ENCODE data around the gene KLLN. TPM values are rescaled to one million over a fixed set of nuclear protein-coding genes. Genes with fewer than 3 reads are reported as not detected.
A peak's percentile ranks its signal among the peaks of the same experiment; 100 is the strongest.

Gene KLLN
- total and polyA plus RNA-seq, 2 of the 13 experiments (the other 11 are each of a cell fraction or from before 2014, with no cell fraction given), result 0.08 to 0.44 TPM

GRCh38 chr10:87861953-87862678 lies 1.2 kb downstream of the KLLN start (continued):
- TF ChIP-seq ZNF646 (CRISPR knock-in tag; IDR thresholded peaks at IDR 0.05), result peak; percentile 40; the same call in 1 of the 2 replicates
- peak; percentile 73; the same call in 1 of the 2 replicates for TF ChIP-seq ZXDC (CRISPR knock-in tag; IDR thresholded peaks at IDR 0.05)
- TF ChIP-seq ZC3H13 (CRISPR knock-in tag; IDR thresholded peaks at IDR 0.05), result peak; percentile 69; the same call in 1 of the 2 replicates
- TF ChIP-seq ZNF772 (CRISPR knock-in tag; IDR thresholded peaks at IDR 0.05), result no peak; the same call in 1 of the 2 replicates
- peak; percentile 20; the same call in 1 of the 2 replicates for TF ChIP-seq CSRNP1 (CRISPR knock-in tag; IDR thresholded peaks at IDR 0.05)
- TF ChIP-seq SP4 (CRISPR knock-in tag; IDR thresholded peaks at IDR 0.05), result peak; percentile 96
- TF ChIP-seq ZEB1 (IDR thresholded peaks at IDR 0.05; ENCODE audit: insufficient replicate concordance, low read depth), result peak; percentile 22
- peak; percentile 78 for TF ChIP-seq HNRNPLL (IDR thresholded peaks at IDR 0.05; ENCODE audit: low read depth, low read length, poor library complexity, severe bottlenecking)
- peak; percentile 39; the same call in 1 of the 2 replicates for TF ChIP-seq NR2F6 (IDR thresholded peaks at IDR 0.05)
- peak; percentile 70 for TF ChIP-seq NR2F6 (CRISPR knock-in tag; IDR thresholded peaks at IDR 0.05)
- TF ChIP-seq ASH2L (IDR thresholded peaks at IDR 0.05; ENCODE audit: insufficient read length, low read depth, low read length), result peak; percentile 79
- peak; percentile 40; the same call in 1 of the 2 replicates for TF ChIP-seq SRF (IDR thresholded peaks at IDR 0.05; ENCODE audit: low read depth, low read length)
- TF ChIP-seq FUBP1 (CRISPR knock-in tag; IDR thresholded peaks at IDR 0.05; ENCODE audit: borderline replicate concordance), result no peak; the same call in 1 of the 2 replicates
- TF ChIP-seq ZNF235 (CRISPR knock-in tag; IDR thresholded peaks at IDR 0.05; ENCODE audit: borderline replicate concordance), result peak; percentile 67; the same call in 1 of the 2 replicates

Data from HepG2 (cell line).